Embryonic facial prominence (tissue), 1 donor: ENCODE data around the gene ABCG1.

Experiments used
- DNase-seq: peaks from one replicate; pipeline ENCODE4 v3.0.0-alpha.2; 2016; ENCODE audit errors: extremely low spot score

The ABCG1 gene

DNA sequence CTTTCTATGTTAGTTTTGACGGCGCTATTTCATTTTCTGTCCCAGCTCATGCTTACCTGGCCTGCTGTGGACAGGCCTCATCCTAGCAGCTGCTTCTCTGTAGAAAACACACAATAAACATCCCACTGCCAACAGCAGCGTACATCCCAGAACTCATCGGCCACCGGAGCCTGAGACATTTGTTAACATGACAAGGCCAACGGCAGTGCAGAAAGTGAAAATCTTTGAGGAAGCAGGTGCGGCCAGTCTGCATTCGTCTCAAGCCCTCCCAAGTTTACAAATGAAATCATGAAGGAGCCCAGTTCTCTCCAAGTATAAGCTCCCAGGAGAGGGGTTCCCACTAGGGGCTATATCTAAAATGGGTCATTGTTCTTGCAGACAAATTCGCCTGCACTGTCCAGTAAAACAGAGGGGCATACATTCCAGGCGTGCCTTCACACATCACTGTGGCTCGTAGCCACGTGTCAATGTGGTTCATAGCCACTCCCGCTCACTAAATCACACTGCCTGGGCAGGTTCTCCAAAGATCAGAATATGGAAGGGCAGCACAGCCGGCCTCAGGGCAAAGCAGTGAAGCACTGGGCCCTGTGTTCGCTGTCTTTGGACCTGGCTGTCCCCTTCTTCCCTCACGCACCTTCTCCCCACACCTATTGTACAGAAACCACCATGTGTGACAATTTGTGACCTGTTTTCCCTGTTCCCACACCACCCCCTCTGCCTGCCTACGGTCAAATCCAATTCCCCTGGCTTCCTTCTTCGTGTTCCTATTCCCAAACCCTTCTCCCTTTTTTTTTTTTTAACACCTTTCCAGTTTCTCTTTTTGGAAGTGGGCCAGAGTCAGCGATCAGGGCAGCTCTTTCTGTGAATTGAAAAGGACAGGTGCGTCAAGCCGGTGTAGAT, 27.0 kb upstream of the ABCG1 start:
- no peak for DNase-seq

DNA sequence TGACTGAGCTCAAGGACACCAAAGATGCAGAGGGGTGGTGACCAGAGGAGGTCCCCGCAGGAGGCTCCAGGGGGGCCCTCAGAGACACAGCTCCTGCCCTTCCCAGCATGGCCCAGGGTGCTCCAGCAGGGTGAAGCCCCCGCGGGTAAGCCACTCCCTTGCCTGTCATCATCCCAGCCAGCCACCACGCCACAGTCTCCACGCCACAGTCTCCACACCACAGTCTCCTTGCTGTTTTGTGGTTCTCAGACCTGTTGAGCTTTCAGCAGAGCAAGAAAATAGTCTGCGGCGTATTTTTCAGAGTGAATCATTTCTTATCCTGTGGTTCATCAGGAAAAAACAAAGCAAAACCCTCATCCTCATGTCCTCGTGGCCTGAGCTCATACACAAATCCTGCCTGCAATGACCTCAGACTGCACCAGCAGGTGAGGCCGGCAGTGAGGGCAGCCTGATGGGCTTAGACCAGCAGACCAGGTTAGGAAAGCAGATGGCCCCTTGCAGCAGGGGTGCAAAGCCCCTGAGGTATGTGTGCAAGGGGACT, 25.7 kb upstream of the ABCG1 start:
- no peak for DNase-seq

DNA sequence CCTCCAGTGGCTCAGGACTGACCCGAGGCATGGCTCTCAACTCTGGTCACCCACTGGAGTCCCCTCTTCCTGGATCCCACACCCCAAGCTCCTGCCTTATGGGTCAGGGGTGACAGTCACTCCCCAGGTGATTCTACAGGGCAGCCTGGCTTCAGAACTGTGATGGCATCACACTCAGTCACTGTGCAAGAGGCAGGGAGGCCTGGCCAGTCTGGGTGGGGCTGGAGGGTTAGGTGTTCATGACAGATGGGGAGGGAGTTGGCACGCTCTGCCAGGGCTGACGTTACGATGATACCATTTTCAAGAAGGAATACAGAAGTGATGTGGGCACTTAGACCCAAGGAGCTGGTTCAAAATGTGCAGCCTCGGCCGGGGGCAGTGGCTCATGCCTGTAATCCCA, 25.2 kb upstream of the ABCG1 start:
- no peak for DNase-seq

DNA sequence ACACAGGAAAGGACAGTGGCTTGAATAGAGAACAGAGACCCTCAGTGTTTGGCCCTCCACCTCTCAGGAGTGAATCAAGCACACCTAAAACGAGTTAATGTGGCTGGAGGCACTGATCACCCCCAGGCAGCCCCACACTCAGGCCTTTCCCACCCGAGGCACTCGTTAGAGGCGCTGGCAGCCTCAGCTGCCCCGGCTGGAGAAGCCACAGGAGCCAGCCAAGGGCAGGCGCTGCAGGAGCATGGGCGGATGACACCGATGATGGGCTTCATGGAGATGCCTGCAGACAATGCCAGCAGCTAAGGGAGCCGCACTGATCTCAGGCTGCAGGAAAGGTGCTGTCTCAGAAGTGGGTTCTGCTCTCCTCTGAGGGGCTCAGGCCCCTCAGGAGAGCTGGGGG, 24.1 kb upstream of the ABCG1 start:
- no peak for DNase-seq

DNA sequence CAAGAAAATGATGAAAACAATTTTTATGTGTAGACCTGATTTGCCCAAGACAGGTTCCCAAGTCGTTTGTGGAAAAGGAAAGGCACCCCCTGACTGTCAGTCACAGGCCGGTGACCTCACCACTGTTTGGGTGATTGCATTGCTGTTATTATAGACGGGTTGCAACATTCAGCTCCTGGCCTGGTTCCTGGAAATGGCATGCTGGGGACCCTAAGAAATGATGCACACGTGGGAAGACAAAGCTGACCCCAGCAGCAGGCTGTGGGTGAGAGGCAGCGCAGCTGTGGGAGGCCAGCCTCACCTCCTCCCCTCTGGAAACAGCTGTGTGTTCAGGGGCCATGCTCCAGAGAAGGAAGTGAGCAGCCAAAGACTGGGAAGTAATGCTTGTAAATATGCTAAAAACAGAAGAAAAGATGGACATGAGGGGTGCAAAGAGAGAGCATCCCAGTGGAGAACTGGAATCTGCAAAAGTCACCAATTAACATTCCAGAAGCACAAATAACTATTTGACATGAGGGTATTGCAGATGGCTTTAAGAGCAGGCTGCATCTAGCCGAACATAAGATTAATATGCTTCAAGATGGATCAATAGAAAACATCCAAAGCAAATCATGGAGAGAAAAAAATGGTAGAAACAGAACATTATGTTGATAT, 23.4 kb upstream of the ABCG1 start:
- DNase-seq: no peak

DNA sequence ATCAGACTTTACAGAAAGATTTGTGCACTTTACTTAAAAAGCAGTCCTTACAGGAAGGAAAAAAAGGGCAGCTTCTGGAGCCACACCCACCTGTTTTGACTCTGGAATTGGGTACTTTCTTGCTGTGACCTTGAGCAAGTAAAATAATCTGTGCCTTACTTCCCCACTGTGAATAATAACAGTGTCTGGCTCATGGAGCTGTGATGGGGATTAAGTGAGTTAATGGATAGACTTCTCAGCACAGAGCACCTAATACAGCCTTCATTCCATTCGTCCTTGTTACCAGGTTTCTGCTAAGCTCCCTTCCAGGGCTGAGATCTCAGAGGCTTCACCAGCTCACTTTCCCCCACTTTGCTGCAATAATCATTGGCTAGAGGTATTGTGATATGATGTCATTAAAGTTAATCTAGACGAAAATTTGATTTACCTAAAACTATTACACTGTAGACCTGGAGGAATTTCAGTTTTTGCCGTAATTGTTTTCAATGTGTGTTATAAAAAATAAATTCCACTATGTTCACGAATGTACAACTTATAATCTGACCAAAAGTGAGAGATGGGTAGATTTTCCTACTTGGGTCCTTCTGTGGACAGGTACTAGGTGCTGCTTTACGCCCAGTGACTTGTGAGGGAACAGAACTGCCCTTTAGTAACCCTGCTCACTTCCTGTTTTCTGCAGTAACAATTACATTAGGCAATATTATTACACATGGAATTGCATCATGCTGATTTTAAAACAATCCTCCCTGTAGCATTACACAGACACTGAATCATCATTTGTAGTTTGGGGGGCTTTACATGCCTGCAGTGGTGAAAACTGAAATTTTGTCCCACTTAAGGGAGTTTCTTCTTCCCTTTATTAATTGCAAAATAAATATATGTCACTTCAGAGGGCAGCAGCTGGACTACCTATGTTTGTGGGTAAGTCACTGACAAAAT, 19.7 kb upstream of the ABCG1 start:
- DNase-seq: no peak

DNA sequence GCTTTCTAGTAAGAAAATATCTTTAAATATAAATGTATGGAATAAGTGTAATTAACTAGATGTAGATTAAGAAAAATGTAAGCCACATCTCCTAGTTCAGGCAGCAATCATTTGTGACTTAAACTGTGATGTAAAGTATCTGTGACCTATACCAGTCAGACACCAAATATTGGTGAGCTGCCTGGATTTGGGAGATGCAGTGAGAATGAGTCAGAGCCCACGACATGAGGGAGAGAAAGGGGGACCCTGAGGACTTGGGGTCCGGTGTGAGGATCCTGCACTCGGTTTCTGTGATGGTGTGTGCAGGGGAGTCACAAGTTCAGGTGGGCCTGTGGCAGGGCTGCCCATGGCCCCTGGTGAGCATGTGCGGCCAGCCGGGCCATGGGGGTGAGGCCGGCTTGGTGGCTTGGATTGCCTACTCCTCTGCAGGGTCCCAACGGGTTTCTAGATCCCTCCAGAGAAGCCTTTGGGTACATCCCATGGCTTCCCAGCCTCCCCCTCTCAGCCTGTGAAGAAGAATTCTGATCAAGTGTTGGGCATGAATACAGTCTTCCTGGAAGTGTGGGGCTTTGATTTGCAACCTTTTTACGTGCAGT, 19.0 kb upstream of the ABCG1 start:
- DNase-seq: no peak

DNA sequence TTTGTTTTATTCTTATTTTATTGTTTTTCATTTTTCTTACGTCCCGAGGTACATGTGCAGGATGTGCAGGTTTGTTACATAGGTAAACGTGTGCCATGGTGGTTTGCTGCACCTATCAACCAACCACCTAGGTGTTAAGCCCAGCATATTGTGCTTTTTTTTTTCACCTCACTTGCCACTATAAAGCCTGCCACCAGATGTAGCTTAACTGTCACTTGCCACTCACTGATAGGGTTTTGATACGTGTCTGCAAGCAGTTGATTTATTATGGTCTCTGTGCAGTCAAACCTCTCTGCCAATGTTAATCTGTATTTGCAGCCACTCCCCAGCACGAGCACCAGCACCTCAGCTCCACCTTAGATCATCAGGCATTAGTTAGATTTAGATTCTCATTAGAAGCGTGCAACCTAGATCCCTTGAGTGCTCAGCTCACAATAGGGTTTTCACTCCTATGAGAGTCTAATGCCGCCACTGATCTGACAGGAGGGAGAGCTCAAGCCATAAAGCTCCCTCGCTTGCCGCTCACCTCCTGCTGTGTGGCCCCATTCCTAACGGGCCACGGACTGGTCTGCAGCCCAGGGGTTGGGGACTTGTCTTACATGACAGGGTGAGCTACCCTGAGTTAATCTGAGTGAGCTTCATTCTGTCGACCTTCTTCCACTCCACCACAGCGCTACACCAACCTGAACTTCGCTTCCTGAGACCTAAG, 17.9 kb upstream of the ABCG1 start:
- no peak for DNase-seq

DNA sequence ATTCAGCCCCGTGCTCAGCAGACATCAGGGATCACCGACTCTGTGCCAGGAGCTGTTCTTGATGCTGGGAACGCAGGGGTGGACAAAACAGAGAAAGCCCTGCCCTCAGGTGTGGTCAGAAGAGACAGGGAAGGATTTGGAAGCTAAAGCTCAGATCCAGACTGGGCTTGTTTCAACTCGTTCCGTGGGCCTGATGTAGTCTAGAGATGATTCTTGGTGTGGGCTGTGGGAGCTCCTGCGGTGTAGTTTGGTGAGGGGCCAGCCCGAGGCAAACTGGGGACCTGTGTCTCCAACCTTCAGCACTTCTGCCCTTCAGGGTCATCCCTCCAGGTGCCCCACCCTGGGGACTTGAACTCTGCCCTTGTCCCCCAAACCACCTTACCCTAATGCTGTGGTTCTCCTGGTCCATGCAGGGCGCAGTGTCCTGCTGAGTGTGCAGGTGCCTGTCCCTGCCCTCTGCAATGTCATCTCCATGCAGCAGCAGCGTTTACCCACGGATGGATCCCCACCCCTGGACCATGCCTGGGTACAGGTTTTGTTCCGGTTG, 17.3 kb upstream of the ABCG1 start:
- no peak for DNase-seq

DNA sequence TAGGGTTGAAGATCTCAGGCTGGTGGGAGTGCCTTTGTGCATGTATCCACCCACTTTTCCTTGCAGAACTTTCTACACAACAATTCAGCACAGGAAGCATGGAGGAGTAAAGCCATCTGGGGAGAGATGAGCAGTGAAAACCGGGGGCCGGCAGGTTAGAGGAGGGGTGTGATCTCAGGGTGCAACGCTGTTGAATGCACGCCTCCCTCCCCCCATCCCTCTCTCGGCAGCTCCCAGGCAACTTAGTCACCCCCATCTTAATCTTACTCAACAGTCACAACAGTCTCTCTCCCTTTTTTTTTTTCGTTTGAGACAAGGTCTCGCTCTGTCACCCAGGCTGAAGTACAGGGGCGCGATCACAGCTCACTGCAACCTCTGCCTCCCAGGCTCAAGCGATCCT, 16.6 kb upstream of the ABCG1 start:
- DNase-seq: no peak

DNA sequence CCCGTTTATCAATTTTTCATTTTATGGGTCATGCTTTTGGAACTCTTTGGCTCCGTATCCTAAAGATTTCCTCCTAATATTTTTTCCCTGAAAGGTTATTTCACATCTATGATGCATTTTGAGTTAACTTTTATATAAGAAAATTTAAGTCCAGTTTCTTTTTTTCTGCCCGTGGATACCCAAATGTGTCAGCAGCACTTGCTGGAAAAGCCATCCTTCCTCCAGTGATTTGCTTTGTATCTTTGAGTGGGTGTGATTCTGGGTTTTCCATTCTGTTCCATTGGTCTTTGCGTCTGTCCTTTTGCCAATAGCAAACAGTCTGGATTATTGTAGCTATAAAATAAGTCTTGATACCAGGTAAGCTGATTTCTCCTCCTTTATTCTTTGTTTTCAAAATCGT, 15.6 kb upstream of the ABCG1 start:
- no peak for DNase-seq

DNA sequence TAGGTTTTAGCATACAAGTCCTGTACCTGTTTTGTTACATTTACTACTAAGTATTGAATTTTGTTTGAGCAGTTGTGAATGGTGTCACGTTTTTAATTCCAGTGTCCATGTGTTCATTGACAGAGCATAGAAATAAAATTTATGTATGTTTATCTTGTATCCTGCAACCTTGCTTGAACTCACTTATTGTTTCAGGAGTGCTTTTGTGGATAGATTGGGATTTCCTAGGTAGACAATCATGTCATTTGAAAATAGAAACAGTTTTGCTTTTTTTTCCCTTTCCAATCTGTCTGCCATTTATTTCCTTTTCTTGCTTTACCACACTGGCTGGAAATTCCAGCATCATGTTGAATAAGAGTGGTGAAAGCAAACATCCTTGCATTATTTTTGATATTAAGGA, 15.0 kb upstream of the ABCG1 start:
- DNase-seq: no peak

DNA sequence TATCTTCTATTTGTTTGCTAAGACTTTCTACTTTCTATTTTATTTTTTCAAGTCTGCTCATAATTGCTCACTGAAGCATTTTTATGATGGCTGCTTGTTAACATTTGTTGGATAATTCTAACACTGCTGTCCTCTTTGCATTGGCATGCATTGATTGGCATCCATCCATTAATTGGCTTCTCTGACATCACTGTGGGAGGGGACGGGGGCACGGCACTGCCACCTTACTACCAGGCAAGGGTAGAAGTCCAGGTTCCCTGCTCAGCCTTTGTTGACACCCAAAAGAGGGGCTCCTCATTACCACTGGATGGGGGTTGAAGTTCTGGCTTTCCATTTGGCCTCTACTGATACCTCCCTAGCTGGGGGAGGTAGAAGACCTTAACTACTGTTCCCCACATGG, 11.5 kb upstream of the ABCG1 start:
- DNase-seq: no peak

DNA sequence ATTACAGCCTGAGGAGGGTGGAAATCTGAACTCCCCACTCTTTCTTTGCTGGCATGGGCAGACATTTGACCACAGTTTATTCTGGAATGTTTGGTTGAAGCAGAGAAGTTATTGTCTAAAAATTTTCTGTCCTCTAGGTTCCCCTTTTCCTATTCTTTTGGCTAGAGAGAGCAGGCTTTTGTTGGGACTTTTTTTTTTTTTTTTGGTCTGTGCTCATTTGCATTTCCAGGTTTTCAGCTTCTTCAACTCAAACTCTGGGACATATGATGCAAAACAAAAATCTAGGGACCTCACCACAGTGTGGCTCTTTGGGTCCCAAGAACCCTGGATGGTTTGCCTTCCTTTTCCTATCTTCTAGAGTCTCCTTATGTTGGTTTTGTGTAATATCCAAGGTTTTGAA, 10.9 kb upstream of the ABCG1 start:
- no peak for DNase-seq

DNA sequence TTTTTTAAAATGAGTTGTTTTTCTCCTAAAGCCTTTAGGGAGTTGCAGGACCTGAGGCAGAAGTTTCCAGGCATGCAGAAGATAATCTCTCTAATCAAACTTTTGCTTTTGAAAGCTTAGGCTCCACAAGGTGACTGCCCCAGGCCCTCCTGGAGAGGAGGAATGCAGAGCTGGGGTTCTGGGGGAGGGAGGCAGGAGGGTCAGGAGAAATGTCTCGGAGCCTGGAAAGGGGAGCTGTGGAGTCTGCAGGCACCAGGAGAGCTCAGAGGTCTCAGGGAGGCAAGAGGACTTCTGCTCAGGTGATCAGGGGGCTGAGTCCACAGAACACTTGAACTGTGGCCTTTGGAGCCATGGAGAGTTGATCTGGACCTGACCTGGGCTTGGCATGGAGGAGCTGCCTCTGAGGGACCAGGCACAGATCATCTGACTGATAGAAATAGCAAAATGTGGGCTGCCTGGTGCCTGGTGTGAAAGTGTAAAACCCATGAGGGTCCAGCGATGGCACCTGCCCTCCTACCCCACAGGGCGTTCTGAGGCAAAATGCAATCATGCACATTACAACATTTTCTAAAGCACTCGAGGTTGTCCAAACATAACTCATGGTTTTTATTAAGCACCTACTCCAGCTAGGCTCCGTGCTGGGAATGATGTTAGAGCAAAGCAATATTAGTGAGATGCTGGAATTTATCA, 10.0 kb upstream of the ABCG1 start:
- no peak for DNase-seq

DNA sequence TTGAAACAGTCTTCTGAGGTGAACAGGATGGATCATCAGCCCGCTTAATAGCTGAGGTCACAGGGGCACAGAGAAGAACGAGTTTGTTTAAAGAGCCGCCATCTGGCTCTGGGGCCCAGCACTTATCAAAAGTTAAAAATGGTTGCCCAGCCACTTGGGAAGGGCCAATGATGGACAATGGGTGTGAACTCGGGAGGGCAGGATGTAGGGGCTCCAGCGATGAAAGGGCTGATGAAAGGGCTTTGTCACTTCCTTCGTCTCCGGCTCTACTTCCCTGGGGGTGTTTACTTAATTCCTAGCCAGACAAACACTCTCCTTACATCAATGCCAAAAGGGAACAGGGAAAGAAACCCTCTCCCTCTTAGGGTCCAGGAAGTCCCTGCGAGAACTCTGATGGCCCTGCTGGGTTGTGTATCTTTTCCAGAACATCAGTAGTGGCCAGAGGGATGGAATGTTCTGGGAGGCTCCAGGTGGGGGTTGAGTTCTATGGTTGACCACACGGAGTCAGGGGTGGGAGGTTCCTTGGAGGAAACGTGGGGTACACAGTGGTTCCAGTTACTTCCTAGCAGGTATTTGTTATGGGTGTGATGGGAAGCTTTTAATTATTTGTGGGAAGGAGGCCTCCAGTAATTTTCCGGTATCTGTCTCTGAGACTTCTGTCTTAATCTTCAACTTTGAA, 9.0 kb upstream of the ABCG1 start:
- DNase-seq: no peak

DNA sequence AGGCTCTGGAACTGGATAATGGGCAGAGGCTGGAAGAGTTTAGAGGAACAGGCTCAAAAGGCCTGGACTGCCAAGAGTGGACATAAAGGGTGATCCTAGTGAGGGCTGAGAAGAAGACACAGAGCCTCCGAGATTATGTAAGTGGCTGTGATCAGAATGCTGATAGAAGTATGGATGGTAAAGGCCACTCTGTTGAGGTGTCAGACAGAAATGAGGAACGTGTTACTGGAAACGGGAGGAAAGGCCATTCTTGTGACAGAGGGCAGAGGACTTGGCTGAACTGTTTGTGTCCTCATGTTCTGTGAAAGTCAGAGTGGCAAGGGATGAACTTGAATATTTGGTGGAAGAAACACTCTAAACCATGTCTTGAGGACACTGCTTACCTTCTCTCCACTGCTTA, 6.7 kb upstream of the ABCG1 start:
- DNase-seq: no peak

DNA sequence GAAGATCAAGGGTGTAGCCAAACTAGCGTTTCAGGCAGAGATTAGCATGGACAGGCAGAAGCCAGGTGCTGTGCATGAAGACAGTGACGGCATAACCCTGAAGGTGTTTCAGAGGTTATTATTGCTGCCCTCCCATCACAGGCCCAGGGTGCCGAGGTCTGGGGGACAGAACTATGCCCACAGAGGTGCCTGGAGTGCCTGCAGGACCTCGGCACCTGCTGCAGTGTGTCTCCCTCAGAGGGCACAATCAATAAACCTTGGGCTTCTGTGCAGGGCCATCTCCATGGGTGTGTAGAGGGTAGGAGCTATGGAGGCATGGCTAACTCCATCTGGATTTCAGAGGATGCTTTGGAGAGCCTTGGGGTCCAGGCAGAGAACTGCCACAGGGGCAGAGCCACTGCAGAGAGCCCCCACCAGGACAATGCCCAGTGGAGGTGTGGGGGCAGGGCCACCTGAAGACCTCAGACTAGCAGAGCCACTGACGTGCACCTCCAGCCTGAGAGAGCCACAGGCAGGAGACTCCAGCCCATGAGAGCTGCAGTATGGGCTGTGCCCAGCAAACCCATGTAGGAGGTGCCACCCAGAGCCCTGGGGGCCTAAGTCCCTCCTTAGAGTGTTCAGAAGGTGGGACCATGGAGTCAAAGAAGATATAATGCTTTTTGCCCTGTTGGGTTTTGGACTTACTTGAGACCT, 5.7 kb upstream of the ABCG1 start:
- no peak for DNase-seq
